ENCODE results near the gene SFXN3. TPM values are rescaled to one million over a fixed set of nuclear protein-coding genes. Genes with fewer than 3 reads are reported as not detected.

SFXN3 gene
- total and polyA plus RNA-seq, 2 donors, result 29.9 to 34.7 TPM

GRCh38 chr10:101005869-101006567 is 25.0 kb upstream of the SFXN3 start:
- 93% methylated on average over 4 of the region's 4 CpGs for WGBS
- H3K4me3 ChIP-seq (ENCODE audit: low read depth, low read length), result no peak overlapping the region
- peaks cover 1% of the 10 kb centered on the region for H3K4me1 ChIP-seq (ENCODE audit: insufficient read depth)
- no peak overlapping the region for H3K27ac ChIP-seq (ENCODE audit: low read depth)
- no peaks in the 10 kb centered on the region for H3K36me3 ChIP-seq (ENCODE audit: insufficient read depth)
- no peak for DNase-seq (ENCODE audit: extremely low spot score)

GRCh38 chr10:101006593-101007098 is 24.4 kb upstream of the SFXN3 start:
- no peak for DNase-seq (ENCODE audit: extremely low spot score)
- Histone ChIP-seq H3K27ac (ENCODE audit: low read depth) (peak overlapping the region; percentile 26), H3K36me3 (ENCODE audit: insufficient read depth) (no peaks in the 10 kb centered on the region), H3K4me1 (ENCODE audit: insufficient read depth) (peaks cover 1% of the 10 kb centered on the region), H3K4me3 (ENCODE audit: low read depth, low read length) (no peak overlapping the region)
- whole genome bisulfite sequencing, result 73% methylated on average over 33 of the region's 33 CpGs

GRCh38 chr10:101007099-101007711 is 23.8 kb upstream of the SFXN3 start:
- peaks cover 1% of the 10 kb centered on the region for H3K4me1 ChIP-seq (ENCODE audit: insufficient read depth)
- DNase-seq (ENCODE audit: extremely low spot score), result no peak
- WGBS, result 41% methylated on average over 11 of the region's 11 CpGs
- H3K36me3 ChIP-seq (ENCODE audit: insufficient read depth), result no peaks in the 10 kb centered on the region
- no peak overlapping the region for H3K4me3 ChIP-seq (ENCODE audit: low read depth, low read length)
- peak overlapping the region; percentile 40 for H3K27ac ChIP-seq (ENCODE audit: low read depth)

- no peak for DNase-seq (ENCODE audit: extremely low spot score)
- Histone ChIP-seq H3K4me1 (ENCODE audit: insufficient read depth) (peaks cover 1% of the 10 kb centered on the region), H3K27ac (ENCODE audit: low read depth) (peak overlapping the region; percentile 24), H3K4me3 (ENCODE audit: low read depth, low read length) (no peak overlapping the region), H3K36me3 (ENCODE audit: insufficient read depth) (no peaks in the 10 kb centered on the region)
- WGBS, result 61% methylated on average over 13 of the region's 13 CpGs
These were observed 22.9 kb upstream of the SFXN3 start for GRCh38 chr10:101007915-101008822.

- Histone ChIP-seq H3K27ac (ENCODE audit: low read depth) (no peak overlapping the region), H3K4me1 (ENCODE audit: insufficient read depth) (peaks cover 1% of the 10 kb centered on the region), H3K36me3 (ENCODE audit: insufficient read depth) (no peaks in the 10 kb centered on the region), H3K4me3 (ENCODE audit: low read depth, low read length) (no peak overlapping the region)
- WGBS, result 80% methylated on average over 6 of the region's 6 CpGs
- no peak for DNase-seq (ENCODE audit: extremely low spot score)
These were observed 22.1 kb upstream of the SFXN3 start for GRCh38 chr10:101008823-101009423.

GRCh38 chr10:101010329-101010728 is 20.7 kb upstream of the SFXN3 start:
- H3K27ac ChIP-seq (ENCODE audit: low read depth), result no peak overlapping the region
- H3K36me3 ChIP-seq (ENCODE audit: insufficient read depth), result no peaks in the 10 kb centered on the region
- 95% methylated on average over 22 of the region's 22 CpGs for WGBS
- no peak overlapping the region for H3K4me3 ChIP-seq (ENCODE audit: low read depth, low read length)
- peaks cover 1% of the 10 kb centered on the region for H3K4me1 ChIP-seq (ENCODE audit: insufficient read depth)
- no peak for DNase-seq (ENCODE audit: extremely low spot score)

- H3K27ac ChIP-seq (ENCODE audit: low read depth), result no peak overlapping the region
These were observed 19.3 kb upstream of the SFXN3 start for GRCh38 chr10:101011517-101012423.

GRCh38 chr10:101012525-101013364 is 18.3 kb upstream of the SFXN3 start:
- Histone ChIP-seq H3K4me3 (ENCODE audit: low read depth, low read length) (no peak overlapping the region), H3K36me3 (ENCODE audit: insufficient read depth) (no peaks in the 10 kb centered on the region), H3K4me1 (ENCODE audit: insufficient read depth) (peaks cover 1% of the 10 kb centered on the region), H3K27ac (ENCODE audit: low read depth) (no peak overlapping the region)
- DNase-seq (ENCODE audit: extremely low spot score), result no peak
- WGBS, result 19% methylated on average over 14 of the region's 14 CpGs

More at GRCh38 chr10:101011517-101012423, 19.3 kb upstream of the SFXN3 start:
- no peak for DNase-seq (ENCODE audit: extremely low spot score)
- no peak overlapping the region for H3K4me3 ChIP-seq (ENCODE audit: low read depth, low read length)
- WGBS, result 61% methylated on average over 22 of the region's 22 CpGs
- H3K4me1 ChIP-seq (ENCODE audit: insufficient read depth), result peaks cover 1% of the 10 kb centered on the region
- H3K36me3 ChIP-seq (ENCODE audit: insufficient read depth), result no peaks in the 10 kb centered on the region

GRCh38 chr10:101013365-101013825 is 17.6 kb upstream of the SFXN3 start:
- no peak overlapping the region for H3K4me3 ChIP-seq (ENCODE audit: low read depth, low read length)
- peaks cover 1% of the 10 kb centered on the region for H3K4me1 ChIP-seq (ENCODE audit: insufficient read depth)
- WGBS, result 57% methylated on average over 9 of the region's 9 CpGs
- no peak overlapping the region for H3K27ac ChIP-seq (ENCODE audit: low read depth)
- H3K36me3 ChIP-seq (ENCODE audit: insufficient read depth), result no peaks in the 10 kb centered on the region
- DNase-seq (ENCODE audit: extremely low spot score), result no peak

- no peak for DNase-seq (ENCODE audit: extremely low spot score)
- Histone ChIP-seq H3K36me3 (ENCODE audit: insufficient read depth) (no peaks in the 10 kb centered on the region), H3K4me3 (ENCODE audit: low read depth, low read length) (no peak overlapping the region), H3K27ac (ENCODE audit: low read depth) (no peak overlapping the region), H3K4me1 (ENCODE audit: insufficient read depth) (no peaks in the 10 kb centered on the region)
- 18% methylated on average over 11 of the region's 11 CpGs for WGBS
These were observed 16.7 kb upstream of the SFXN3 start for GRCh38 chr10:101014230-101014884.

- Histone ChIP-seq H3K4me3 (ENCODE audit: low read depth, low read length) (no peak overlapping the region), H3K36me3 (ENCODE audit: insufficient read depth) (no peaks in the 10 kb centered on the region), H3K27ac (ENCODE audit: low read depth) (no peak overlapping the region), H3K4me1 (ENCODE audit: insufficient read depth) (no peaks in the 10 kb centered on the region)
- DNase-seq (ENCODE audit: extremely low spot score), result no peak
- WGBS, result 40% methylated on average over 7 of the region's 7 CpGs
These were observed 16.0 kb upstream of the SFXN3 start for GRCh38 chr10:101014966-101015581.

Measured in urinary bladder (tissue), 4 donors.